Effector CD8-positive, alpha-beta T cell (primary cell): ENCODE data around the gene ABI3.

Source experiments
- DNase-seq: peaks from one replicate; lab custom pipeline; 2025; lab: John Stamatoyannopoulos, UW

The ABI3 gene

DNA sequence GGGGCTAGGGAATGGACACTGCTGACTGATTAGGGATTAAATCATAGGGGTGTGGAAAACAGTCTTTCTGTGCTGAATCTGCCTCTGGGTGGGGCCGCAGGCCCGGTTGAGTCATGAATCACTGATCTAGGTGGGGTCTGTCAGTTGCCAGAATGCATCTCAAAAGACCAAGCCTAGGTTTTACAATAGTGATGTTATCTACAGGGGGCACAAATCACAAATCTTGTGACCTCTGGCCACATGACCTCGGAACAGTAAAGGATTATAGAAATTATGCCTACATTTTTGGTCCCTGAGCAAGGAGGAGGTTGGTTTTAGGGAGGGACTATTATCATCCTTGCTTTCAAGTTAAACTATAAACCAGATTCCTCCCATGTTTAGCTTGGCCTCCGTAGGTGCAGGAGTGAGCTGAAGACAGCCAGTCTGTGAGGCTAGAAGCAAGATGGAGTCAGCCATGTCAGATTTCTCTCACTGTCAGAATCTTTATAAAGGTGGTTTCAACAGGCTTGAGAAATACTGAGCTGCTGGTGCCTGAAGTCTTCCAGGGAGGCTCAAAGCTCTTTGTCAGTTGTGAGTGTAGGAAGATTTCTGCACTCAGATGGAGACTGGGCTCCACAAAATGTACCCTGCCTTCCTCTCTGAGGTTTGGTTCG, 13.0 kb upstream of the ABI3 start:
- no peak for DNase-seq

DNA sequence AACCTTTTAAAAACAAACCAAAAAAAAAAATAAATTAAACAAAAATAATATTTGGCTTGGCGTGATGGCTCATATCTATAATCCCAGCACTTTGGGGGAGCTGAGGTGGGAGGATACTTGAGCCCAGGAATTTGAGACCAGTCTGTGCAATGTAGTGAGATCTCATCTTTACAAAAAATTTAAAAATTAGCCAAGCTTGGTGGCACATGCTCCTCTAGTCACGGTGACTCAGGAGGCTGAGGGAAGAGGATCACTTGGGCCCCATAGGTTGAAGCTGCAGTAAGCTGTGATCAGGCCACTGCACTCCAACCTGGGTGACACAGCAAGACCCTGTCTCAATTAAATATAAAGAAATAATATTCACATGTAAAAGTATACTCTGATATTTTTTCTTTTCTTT, 12.3 kb upstream of the ABI3 start:
- DNase-seq, result no peak

GRCh38 chr17:49200423-49201083, 10.0 kb upstream of the ABI3 start:
- DNase-seq, result no peak

GRCh38 chr17:49201481-49201927, 9.0 kb upstream of the ABI3 start:
- no peak for DNase-seq

GRCh38 chr17:49203796-49204195, 6.7 kb upstream of the ABI3 start:
- no peak for DNase-seq

DNA sequence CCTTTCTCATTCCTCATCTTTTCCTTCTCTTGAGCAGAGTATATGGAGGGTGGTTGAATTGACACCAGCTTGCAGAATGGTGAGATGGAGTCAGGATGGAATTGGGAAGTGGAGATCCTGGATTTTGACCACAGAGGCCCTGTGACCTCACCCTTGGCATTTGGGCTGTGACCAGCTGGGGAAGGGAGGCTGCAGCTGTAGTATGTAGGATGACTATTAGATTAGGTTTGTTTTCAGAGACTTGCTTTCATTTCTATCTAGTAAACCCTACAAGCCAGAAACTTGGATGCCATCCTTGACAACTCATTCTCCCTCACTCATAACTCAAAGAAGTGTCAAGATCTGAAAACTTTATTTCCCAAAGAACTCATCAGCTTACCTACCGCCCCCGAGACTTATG, 6.0 kb upstream of the ABI3 start:
- DNase-seq, result no peak

DNA sequence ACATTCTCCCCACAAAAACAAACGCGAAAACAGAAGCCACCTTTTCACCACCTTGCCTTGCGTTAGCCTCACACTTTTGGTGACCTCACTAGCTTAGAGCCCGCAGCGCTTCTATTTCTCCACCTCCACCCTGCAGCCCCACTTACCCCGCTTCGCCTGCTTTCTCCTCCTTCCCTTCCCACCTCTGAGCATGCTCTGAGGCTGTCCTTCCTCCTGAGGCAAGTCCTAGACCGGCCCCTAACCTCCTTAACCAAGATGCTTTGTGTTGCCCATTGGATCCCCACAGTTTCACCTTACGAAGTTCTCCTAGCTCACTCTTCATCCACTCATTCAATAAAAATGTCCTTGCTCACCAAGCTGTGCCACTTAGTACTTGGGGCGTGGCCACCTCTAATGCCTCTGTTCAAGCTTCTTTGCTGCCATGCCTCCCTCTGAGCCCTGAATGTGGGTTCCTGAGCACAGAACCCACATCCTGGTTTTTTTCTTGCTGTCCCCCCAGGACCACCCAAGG, 1.4 kb upstream of the ABI3 start:
- no peak for DNase-seq

GRCh38 chr17:49213399-49213798, 2.9 kb downstream of the ABI3 start:
- DNase-seq, result no peak

DNA sequence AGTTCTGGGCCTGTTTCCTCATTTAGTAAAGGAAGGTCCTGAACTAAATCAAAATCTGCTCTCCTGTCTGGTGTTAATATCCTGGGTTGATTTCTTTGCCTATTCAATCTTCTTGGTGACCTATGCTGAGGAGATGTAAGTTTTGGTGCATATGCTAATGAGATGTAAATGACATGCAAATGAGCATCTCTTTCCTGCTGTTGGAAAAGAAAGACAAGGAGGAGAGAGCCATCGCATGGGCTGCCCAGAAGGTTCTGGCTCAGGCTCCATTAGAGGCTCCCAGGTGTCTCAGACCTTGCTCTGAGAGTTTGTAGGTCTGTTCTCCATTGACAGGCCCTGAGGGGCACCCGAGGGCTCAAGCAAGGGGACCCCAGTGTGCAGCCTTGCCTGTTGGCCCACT, 3.3 kb downstream of the ABI3 start:
- DNase-seq, result no peak

DNA sequence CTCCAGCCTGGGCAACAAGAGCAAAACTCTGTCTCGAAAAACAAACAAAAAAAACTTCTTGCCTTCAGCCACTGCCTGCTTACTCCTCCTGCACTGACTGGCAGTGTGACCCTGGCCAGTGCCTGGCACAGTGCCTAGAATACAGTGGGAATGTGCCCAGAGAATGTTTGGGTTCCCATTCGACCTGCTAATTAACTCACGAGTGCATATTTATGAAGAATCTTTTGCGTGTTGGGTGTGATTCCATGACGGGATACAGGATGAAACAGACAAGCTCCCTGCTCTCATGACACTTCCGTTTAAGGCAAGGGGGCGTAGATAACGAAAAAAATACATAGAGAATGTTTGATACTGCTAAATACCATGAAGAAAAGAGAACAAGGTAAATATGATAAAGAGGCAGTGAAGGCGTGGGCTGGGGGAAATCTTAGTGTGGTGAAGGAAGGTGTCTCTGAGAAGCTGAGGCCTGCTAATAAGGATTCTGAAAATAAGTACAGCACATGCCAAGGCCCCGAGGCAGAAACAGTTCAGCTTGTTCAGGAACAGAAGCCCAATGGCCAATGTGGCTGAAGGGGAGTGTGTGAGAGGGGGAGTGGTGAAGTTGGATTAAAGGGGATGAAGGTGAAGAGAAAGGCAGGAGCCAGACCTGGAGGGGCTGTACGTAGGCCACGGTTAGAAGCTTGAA, 4.3 kb downstream of the ABI3 start:
- DNase-seq, result no peak

DNA sequence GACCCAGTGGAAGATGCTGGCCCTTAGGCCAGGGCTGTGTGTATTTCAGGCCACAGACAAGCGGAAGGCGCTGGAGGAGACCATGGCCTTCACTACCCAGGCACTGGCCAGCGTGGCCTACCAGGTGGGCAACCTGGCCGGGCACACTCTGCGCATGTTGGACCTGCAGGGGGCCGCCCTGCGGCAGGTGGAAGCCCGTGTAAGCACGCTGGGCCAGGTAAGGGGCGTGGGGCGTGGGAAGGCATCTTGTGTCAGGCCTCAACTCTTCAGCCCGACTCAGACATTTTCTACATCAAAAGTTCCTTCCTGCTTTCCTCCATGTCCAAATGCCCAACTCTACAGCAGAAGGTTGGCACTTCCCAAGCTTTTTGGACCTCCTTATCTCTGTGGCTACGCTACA, 6.0 kb downstream of the ABI3 start:
- DNase-seq, result no peak

DNA sequence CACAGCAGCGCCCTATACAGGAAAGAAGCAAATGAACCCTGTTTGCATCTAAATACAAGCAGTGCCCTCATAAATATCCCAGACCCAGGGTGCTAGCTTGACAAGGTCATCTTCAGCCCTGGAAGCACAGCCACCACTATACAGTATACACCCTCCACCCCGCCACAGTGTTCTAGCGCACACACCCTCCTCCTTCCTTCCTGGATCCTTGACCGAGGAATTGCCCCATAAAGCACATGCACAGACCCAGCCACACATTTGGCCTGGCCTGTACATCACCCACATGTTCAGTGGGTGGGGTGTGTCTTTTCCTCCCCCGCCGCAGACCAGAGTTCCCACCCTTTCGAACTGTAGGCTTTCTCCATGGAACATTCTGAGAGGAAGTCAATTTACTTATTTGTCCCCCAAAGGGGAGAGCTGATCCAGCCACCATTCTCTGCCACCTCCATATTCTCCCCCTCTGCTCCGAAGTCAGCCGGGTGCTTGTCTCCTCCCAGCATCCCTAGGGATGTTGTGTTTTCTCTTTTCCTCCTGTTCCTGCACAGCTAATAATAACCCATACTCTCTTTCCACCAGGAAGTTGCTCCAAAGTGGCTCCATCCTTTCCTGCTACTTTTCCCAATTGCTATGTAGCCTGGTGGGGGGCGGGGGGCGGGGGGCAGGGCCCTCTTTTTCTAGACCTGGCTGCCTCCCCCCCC, 6.6 kb downstream of the ABI3 start:
- no peak for DNase-seq

GRCh38 chr17:49217651-49218413, 7.3 kb downstream of the ABI3 start:
- peak; percentile 51 for DNase-seq

DNA sequence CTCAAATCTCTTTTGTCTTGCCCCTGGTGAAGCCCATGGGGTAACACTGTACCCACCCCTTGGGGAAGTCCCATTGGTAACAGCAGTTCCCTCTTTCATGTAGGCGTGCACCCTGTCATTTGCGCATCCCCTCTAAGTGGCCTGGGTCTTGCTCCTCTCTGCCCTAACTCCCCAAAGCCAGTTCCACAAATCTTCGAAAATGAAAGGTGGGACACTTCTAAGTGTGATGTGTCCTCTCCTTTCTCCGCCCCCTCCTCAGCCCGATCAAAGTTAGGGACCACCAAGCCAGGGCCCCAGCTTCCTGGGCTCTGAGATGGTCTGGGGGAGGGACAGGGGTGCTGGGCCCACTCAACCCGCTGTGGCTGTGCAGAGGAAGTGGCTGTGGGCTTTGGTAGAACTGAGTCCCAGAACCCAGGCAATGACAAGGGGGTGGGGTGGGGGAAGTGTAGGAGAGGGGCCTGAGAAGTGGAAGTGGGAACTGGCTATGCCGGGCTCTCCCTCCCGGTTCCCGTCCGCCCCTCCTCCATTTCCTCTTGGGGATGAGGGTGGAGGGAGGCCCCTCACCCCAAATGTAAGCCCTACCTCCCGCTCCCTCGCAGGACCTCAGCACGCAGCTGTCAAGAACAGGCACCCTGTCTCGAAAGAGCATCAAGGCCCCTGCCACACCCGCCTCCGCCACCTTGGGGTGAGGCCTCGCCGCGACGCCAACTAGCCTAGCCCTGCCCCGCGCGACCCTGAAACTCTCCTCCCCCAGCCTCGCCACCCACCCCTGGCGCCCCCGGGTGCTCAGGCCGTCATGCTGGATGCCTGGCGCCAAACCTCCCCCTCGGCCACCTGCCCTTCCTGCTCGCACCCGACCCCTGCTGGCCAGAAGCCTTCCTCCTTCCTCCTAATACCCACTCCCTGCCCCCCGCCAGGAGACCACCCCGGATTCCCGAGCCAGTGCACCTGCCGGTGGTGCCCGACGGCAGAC, 8.7 kb downstream of the ABI3 start:
- peak; percentile 47 for DNase-seq

DNA sequence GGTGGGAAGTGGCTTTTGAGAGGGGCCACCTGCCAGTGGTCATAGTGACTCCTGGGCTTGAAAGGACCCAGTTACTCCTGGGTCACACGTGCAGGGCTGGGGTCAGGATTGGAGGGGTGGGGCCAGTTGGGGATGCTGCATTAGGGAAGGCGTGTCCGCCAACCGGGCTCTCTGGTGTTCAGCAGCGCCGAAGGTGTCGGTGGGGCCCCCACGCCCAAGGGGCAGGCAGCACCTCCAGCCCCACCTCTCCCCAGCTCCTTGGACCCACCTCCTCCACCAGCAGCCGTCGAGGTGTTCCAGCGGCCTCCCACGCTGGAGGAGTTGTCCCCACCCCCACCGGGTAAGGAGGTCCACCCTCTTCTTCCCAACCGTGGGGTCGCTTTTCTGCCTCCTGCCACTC, 9.5 kb downstream of the ABI3 start:
- no peak for DNase-seq

DNA sequence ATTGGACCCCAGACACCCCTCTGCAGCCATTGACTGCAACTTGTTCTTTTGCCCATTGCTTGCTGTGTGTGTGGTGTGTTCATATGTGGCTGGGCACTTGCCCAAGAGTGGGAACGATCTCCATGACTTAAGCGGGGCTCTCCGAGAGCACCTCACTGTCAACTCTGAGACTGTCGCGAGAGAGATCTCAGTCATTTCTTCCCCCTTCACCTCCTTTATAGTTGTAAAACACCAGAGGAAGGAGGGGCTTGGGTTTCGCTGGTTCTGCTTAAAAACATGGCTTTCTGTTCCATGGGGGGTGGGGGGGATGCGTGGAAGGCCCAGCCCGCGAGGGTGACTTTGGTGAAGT, 12.6 kb downstream of the ABI3 start:
- DNase-seq, result no peak

DNA sequence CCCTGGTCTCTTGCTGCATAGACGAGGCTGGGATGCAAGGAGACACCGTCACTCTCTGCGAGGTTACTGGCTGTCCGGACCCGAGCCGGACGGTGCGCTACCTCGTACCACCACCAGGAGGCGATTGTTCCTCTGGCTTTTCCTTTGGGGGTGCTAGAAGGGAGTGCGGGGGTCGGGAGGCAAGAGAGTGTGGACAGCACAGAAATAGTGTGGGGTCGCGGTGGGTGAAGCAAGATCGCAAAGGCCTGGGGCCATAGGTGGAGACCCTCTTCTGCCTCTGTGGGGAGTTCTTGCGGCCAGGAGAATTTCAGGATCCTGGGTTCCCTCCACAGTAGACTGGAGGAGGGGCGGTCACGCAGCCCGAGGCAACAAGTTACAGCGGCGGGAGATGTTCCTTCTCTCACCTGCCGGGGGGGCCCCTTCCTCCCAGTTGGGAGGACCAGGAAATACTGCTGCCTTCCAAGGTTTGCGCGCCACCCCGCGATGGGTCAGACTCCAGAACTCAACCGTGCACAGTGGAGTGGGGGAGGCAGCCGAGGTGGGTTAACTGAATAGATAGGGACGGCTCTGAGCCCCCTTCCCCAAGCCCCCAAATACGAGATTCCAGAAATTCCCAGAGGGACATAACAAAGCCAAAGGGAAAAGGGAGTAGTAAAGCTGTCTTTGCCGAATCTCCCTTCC, 13.2 kb downstream of the ABI3 start:
- DNase-seq, result peak; percentile 57

DNA sequence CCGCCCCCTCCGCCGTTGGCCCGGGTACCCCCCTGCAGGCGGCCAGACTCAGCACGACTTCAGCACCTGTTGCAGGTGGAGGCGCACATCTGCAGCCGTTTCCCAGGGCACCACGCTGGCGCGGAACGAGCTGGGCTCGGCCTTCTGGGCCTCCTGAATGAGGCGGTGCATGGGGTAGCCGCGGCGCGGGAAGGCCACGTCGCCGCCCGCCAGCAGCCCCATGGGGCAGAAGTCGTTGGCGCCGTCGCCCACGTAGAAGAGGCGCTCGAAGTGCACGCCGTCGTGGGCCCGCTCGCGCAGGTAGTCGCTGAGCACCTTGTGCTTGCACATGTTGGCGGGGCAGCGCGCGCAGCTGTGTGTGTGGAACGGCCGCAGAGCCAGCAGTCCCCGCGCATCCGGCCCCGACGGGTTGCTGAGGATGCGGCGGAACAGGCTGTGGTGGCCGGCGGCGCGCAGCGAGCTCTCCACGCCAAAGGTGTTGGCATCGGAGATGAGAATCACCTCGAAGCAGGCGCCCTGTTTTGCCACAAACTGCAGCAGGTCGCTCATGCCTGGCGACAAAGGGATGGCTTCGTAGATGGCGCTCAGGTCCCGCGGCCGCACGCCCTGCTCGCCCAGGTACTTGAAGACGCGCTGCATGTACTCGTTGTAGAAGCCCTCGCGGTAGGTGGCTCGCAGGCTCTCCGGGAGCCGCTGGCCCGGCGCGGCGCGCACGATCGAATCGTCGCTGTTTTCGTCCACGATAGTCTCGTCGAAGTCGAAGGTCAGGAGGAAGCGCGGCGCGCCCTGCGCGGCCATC, 13.9 kb downstream of the ABI3 start:
- DNase-seq, result peak; percentile 25

GRCh38 chr17:49224997-49225337, 14.5 kb downstream of the ABI3 start:
- no peak for DNase-seq
